Fibroblast of skin of scalp (primary cell): ENCODE results near the gene CABLES1.
"Not testable (repeated sequence)": the region's sequence is repeated elsewhere in the genome, so short reads cannot be mapped to it uniquely, and the experiment has no call there.

ENCODE experiments used
- DNase-seq: peaks from one replicate; pipeline ENCODE4 v3.0.0-alpha.2; 2013

CABLES1 gene

DNA sequence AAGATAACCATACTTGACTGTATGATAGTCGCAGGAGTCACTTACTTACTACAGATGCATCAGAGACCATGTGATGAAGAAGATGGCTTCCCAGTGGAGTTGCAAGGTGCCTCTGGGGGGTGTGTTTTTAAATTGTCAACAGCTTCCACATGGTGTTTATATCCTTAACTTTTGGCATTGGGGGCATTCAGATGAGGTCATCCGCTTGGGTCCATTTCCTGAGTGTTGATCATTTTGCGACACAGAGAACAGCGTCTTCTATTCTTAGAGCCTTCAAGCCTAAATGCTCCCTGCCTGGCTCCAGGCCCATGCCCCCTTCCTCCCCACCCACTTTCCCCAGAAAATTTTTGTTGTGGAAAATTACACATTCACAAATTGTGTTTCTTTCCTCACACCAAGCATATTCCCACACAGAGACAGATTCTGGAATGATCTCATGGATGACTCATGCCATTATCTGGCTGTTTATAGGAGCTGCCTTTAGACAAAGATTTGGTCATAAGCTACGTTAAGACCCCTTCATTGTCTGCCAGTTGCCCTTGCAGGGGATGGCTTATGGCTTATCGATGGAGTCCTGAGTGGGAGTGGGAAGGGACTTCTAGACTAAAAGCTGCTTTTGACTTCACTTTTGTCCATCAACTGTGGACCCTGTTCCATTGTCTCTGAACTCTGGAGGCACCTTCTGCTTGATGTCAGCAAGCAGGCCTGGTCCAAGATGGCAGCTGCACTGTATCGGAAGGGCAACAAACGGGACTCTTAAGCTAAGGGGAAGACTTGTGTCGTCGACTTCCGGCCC is 91.8 kb downstream of the CABLES1 start:
- DNase-seq, result peak; percentile 76

DNA sequence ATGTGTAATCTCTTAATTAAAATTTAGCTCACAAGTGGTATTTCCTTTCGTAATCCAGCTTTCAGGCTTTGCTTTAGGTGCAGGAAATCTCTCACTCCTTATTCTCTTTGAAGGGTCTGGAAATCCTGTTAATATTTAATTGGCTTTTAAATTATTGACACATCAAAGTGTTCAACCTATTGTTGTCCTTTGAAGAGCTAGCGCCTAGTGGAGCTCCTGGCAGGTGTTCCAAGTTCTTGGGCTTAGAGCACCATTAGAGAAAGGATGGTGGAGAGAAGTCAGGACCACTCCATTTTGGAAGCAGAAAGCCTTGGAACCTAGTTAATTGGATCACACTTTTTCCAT is 92.4 kb downstream of the CABLES1 start:
- no peak for DNase-seq

DNA sequence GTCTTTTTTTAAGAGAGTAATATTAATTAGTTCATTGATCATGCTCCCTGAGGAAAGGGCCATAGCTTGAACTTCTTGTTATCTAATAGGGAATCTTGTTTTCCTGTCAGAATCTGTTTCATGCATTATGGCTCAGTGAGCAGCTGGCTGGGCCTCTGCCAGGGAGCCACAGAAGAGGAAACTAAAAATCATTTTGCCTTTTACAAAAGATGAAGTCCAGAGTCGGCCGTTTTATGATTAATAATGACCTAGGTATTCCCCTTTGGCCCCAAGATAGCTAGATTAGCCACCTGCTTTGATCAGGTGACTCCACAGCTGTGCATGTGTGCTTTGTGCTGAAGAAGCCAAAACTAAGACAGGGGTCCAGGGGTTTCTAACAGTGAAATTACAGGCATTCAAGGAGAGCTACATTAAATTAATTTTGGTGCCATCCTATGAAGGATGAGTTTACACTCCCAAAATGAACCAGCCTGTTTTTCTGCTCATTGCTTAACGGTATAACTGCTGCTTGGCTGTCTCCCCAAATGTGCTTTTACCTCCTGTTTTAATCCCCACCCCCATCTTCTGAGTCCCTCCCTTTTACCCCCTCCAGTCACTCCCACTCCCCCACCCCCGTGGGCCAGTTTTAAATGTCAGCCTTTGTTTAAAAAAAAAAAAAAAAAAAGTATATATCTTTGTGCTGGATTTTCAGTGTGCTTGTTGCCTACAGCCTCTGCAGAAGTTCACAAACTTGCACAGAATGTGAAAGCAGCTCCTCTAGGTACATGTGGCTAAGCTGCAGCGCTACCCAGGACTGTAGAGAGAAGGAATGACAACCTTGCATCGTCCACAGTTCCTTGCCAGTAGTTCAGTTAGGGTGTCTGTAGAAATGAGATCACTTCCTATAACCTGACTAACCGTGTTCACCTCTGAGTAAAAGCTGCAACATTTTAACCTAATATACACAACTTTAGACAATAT is 93.1 kb downstream of the CABLES1 start:
- peak; percentile 43 for DNase-seq

DNA sequence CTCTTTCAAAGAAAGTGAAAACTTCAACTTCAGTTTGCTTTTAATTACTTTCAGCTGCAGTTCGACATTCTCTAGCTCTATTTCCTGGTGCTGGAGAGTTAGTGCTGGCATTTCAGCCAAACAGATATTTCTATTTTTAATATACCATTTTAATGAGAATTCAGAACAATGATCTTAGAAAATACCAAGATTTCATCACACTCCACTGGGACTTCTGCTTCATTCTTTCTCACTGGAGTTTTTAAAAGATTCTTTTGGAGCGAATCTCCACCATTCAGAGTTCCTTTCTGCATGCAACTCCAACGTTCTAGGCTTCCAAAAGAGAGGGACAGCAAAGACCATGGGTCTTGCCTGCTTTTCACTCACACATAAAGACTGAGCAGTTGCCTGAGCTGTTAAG is 94.2 kb downstream of the CABLES1 start:
- peak; percentile 77 for DNase-seq

GRCh38 chr18:23230686-23231085 is 95.4 kb downstream of the CABLES1 start:
- DNase-seq, result no peak

DNA sequence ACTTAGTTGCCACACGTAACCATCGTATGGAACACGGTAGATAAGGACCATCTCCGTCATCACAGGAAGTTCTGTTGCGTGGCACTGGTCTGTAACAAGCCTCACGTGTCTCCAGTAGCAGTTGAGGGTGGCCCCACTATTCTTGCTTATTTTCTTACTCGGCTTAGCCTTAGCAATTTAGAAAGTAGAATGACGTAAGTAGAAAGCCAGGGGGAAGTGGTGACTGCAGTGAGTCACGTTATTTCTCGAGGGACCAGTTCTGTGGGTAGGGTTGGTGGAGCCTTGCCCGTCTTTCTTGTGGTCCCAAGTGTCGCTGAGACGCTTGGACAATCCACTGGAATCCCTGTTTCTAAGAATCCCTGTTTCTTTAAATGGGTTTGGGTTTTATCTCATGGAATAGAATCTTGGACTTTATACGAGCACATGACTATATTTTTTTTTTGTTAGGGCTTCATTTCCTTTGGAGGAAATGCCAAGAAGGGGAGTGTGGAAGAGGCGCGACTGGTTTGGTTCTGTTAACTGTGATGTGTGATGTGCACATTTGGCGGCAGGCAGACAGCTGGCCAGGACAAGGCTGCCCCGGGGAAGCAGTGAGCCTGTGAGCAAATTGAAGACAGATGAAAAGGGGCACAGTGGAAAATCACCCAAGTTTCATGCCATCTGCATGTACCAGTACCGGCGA is 96.2 kb downstream of the CABLES1 start:
- DNase-seq, result peak; percentile 98

DNA sequence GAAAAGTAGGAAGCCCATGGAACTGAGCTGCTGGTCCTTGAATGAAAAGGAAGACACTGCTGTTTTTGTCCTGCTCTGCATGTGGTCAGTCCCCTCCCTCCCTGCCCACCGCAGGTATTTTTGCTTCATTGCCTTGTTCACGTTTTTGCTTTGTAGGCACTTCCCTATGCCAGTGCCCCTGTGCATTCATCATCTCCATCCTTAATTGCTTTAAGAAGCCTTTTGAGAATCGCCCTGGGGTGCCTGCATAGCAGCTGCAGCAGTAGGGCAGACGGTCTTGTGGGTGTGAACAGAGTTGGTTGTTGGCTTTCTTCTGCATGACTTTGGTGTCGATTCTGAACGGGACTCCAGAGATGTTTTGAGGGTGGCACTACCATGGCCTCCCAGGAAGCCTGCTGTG is 97.0 kb downstream of the CABLES1 start:
- no peak for DNase-seq

GRCh38 chr18:23234619-23235018 is 99.3 kb downstream of the CABLES1 start:
- DNase-seq, result no peak

- DNase-seq, result no peak
Observed at GRCh38 chr18:23235336-23235735, 100.1 kb downstream of the CABLES1 start.

DNA sequence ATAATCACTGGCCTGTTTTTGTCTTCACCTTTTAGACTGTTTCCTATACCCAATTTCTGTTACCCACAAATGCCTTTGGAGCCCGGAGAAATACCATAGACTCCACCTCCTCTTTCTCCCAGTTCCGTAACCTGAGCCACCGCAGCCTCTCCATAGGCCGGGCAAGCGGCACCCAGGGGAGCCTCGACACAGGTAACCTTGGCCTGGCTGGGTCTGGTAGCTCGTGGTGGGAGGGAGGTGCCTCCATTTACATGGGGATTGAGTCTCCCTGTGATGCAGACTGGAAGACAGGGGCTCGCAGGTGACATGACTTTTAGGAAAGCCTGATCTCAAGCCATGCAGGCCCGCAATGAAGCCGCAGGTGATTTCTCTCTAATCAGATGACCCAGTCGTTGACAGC is 100.6 kb downstream of the CABLES1 start:
- DNase-seq, result no peak

- DNase-seq, result no peak
Observed at GRCh38 chr18:23236876-23237468, 101.7 kb downstream of the CABLES1 start.

DNA sequence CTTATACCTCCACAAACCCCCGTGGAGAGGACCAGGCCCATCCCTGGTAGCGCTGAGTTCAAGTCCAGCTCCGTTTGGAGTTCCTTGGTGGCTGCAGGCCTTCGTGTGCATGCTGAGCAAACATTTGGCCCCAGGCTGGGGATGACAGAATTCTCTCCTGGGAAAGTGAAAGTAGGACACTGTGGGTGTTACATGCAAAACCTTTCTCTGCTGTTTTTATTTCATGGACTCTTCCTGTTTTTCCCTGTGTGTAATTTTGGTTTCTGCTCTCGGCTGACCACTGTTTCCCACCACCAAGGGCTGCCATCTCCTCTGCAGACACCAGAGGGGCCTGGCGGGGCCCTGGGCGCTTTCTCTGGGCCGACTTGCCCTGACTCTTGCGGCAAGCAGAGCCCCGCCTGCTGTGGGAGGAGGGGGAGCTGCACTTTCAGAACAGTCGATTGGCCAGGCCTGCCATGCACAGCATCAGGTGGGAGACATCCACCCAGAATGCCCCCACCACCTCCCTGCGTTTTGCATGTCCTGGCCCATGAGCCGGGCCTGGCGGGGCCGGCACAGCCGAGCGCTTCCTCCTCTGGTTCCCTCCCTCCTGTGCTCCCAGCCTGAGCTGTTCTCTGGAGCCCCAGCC is 102.4 kb downstream of the CABLES1 start:
- DNase-seq, result peak; percentile 44

GRCh38 chr18:23238152-23238531 is 102.9 kb downstream of the CABLES1 start:
- DNase-seq, result peak; percentile 49

DNA sequence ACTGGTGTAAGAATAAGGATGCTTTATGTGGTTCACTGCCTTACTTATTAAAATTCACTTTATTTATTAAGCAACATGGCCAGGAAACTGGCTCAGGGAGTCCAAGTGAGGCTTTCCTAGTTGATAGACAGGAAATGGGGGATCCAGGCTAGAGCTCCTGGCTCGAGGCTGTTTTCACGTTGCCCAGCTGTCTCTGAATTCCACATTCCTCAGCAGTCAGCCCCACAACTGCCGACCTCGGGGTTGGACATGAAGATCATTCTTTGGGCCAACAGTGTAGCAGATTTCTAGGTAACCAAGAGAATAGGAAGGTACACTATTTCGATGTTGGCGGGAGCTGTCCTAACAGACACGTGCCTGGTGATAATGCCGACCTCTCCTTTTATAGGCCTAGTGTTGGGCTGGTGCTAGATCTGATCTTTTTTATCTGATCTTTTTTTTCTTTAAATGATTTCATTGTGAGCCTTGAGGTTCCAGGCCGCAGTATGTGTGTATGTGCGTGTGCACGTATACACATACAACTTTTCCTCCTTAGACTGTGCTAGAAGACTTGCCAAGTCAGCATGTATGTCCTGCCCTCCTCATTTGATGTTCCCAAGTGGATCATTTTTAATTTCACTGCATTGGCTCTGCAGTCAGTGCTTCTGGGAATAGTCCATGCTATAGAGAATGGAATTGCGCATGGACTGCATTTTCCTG is 103.5 kb downstream of the CABLES1 start:
- peak; percentile 15 for DNase-seq

DNA sequence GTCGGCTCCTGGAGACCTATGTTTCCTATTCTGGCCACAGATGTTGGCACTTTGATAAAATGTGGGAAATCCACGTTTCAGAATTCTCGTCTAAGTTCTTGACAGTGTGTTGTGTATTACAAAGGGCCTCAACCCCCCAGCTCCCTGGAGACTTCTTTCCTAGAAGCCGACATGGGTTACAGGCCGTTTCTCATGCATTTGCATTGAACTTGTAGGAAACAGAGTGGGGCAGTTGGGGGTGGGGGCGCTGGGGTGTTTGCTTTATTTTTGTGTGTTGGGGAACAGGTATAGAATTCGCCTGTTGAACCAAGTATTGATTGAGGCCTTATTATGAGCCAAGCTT is 104.0 kb downstream of the CABLES1 start:
- no peak for DNase-seq

DNA sequence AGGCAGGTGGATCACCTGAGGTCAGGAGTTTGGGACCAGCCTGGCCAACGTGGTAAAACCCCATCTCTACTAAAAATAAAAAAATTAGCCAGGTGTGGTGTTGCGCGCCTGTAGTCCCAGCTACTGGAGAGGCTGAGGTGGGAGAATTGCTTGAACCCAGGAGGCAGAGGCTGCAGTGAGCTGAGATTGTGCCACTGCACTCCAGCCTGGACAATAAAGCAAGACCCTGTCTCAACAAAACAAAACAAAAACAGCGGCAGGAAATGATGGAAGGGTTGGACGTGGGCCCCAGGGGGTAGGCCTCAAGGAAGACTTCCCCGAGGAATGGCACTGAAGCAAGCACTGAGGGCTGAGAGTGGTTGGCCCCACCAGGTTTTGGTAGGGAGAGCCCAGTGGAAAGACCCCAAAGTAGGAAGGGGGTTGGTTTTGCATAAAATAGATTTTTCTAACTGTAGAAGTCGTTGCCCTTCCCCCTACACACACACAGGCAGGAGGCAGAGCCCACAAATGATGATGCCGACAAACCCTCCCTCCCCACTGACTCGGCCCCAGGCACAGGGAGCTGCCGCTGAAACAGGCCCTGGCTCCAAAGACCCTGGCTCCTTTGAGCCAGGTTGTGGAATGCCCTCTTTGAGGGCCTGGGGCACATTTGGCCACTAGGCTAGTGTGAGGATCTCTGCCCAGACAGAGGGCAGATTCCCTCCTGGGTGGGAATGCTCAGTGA is 104.8 kb downstream of the CABLES1 start:
- no peak for DNase-seq

- DNase-seq, result no peak
Observed at GRCh38 chr18:23240609-23240930, 105.3 kb downstream of the CABLES1 start.

- DNase-seq, result not testable (repeated sequence)
Observed at GRCh38 chr18:23241833-23242496, 106.7 kb downstream of the CABLES1 start.

DNA sequence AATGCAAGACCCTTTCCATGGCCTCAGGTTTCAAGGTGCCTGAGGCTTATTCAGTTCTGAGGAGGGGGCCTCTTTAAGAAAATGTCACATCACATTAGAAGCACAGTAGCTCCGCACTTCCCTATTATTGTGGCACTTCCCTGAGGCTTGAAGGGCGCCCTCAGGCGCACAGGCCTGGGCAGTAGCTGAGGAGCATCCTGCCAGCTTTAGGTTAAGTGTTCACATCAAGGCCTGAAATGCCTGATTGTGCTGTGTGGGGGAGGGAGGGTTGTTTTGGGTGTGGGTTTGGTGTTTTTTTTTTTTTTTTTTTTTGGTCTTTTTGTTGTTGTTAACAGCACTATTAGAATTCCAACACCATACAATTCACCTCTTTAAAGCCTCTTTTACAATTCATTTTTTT is 107.9 kb downstream of the CABLES1 start:
- no peak for DNase-seq

GRCh38 chr18:23243816-23244215 is 108.5 kb downstream of the CABLES1 start:
- DNase-seq, result no peak

- DNase-seq, result no peak
Observed at GRCh38 chr18:23244401-23244800, 109.1 kb downstream of the CABLES1 start.
